GM19025 (cell line): ENCODE measurements around the gene PVRIG.
"Not testable (repeated sequence)": the region's sequence is repeated elsewhere in the genome, so short reads cannot be mapped to it uniquely, and the experiment has no call there.

ENCODE experiments used
- ATAC-seq: cut with Tn5 transposase; IDR thresholded peaks from one replicate; pipeline ENCODE4 v1.9.1; 2021; ENCODE audit warnings: mild to moderate bottlenecking, low read depth, moderate library complexity; ENCODE audit not compliant: unreplicated experiment

The PVRIG gene

DNA sequence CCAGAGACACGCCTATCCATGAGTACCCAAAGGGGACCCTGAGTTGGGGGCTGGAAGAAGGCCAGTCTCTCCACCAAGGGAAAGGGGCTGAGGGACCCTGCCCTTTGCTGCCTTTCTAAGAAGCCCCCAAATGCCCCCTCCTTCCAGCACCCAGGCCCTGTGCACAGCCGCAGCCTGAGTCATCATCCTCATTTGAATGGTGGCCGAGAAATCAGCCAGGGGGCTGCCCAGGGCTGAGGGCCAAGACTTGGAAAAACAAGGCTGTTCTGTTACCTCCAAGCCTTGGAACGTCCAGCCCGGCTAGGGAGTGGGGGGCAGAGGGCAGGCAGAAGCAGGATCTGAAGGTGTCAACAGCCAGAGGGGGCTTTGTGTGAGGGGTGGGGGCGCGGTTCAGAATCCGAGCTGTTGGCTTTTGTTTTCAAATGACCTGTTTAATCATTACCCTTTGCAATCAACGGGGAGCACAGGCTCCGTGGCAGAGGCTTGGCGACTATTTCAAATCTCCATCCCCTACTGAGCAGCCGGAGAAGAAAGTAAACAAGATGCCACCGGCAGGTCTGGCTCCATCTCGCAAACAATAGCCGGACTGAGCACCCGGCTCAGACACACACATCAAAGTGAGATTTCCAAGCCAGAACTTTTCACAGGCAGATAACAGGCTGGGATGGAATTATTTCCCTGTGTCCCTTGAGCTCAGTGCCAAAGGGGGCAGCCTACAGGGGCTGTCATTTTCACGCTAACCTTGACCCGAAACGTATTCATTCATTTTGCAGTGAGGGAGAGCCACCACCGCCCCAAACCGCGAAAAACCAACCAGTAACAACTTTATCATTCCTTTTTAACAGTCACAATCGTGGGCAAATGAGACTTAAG, 50.5 kb downstream of the PVRIG start:
- not testable (repeated sequence) for ATAC-seq
